Body of pancreas (tissue), 4 donors: Measurements from ENCODE around the gene TCTN2. TPM values are rescaled to one million over a fixed set of nuclear protein-coding genes. Genes with fewer than 3 reads are reported as not detected.
A peak's percentile ranks its signal among the peaks of the same experiment; 100 is the strongest.

Experiments
- ATAC-seq: fragments of 150-250 bp; one replicate; pipeline ENCODE4 v1.9.1; 2016
- DNase-seq, 4 donors: peaks; one replicate each; pipeline ENCODE4 v3.0.0-alpha.2; 2019
- H3K27ac ChIP-seq, 4 donors: fragments of 200-600 bp; sonication (generic); 1 replicate in 3 of 4; 2 replicates in 1 of 4; pipeline versions ENCODE4 v1.5.1 to v1.6.1; 2016 to 2019; ENCODE audit warnings: mild to moderate bottlenecking in 1 of 4, mixed read lengths in 1 of 4, moderate library complexity in 1 of 4
- H3K27me3 ChIP-seq, 2 donors: fragments of 200-600 bp; sonication (generic); one replicate each; pipeline ENCODE4 v1.6.0; 2016; ENCODE audit warnings: mild to moderate bottlenecking in 1 of 2
- H3K36me3 ChIP-seq, 2 donors: fragments of 200-600 bp; sonication (generic); replicated peaks in 1 of 2; 2 replicates each; pipeline ENCODE4 v1.5.1; 2016; ENCODE audit warnings: low read depth in 2 of 2; ENCODE audit not compliant: insufficient read depth in 1 of 2
- H3K4me1 ChIP-seq: fragments of 200-600 bp; sonication (generic); one replicate; pipeline ENCODE4 v1.6.0; 2016
- H3K4me3 ChIP-seq, 2 donors: fragments of 200-600 bp; sonication (generic); 1 replicate in 1 of 2; 2 replicates in 1 of 2; pipeline ENCODE4 v1.5.1; 2016 to 2019
- H3K9me3 ChIP-seq, 3 donors: fragments of 200-600 bp; sonication (generic); 1 replicate in 2 of 3; 2 replicates in 1 of 3; pipeline ENCODE4 v1.5.1; 2016
- CTCF ChIP-seq, 7 experiments: fragments of 450-650 bp in 4 of 7; fragments of 200-600 bp in 3 of 7; sonication (generic) in 3 of 7; IDR thresholded peaks; one replicate each; pipeline ENCODE4 v1.5.1; 2016 to 2019; ENCODE audit warnings: antibody characterized with exemption in 7 of 7
- POLR2A ChIP-seq, 3 donors: fragments of 450-650 bp; IDR thresholded peaks; one replicate each; pipeline ENCODE4 v1.6.1; 2016; ENCODE audit warnings: antibody characterized with exemption in 3 of 3, mild to moderate bottlenecking in 2 of 3
- WGBS, 2 donors: methylation state at CpG; one replicate each; pipeline ENCODE4 v1.1.5; 2017; 5-methylcytosine and 5-hydroxymethylcytosine counted together
- intact Hi-C: fragments of 100-400 bp; cut with DNase I; formaldehyde crosslinking; loops from one replicate; pipeline ENCODE4 v1.15.1; 2023
- total RNA-seq, 2 donors: library from RNA; depleted of rRNA; stranded (reverse); fragments of >200 nt; gene quantifications; one replicate each; pipeline ENCODE4 v1.1.0, GENCODE V29; 2016

TCTN2 gene
- total RNA-seq = 1 to 10 TPM; 5.3 to 9.9 TPM

GRCh38 chr12:123670882-123671728 lies at the start of gene TCTN2:
Gene TCTN2, plus strand, starts transcription at chr12:123671113. Its CDS starts 128 bp downstream, at chr12:123671241.
- H3K27ac ChIP-seq = no peak within 1 kb of the TSS
- peak; percentile 94 to 96 (median 94) for DNase-seq
- H3K9me3 ChIP-seq = no peaks in the 10 kb centered on the region
- H3K4me3 ChIP-seq = peak within 1 kb of the TSS; percentile 46 to 86
- intact Hi-C loops = no loop called here
- WGBS, 2 donors = 1 to 5% methylated on average over 21 to 53 of the region's 53 CpGs
- TF ChIP-seq CTCF (IDR thresholded peaks at IDR 0.05) = no peak
- peak in 2 of 3 donors; percentile 42 to 52 for TF ChIP-seq POLR2A (IDR thresholded peaks at IDR 0.05)
- no peaks in the 10 kb centered on the region for H3K27me3 ChIP-seq
- no peaks in the 10 kb centered on the region for H3K36me3 ChIP-seq
- peaks cover 12% of the 10 kb centered on the region for H3K4me1 ChIP-seq
- ATAC-seq = peak; percentile 100

- intact Hi-C loops = no loop called here
- H3K4me3 ChIP-seq = no peak overlapping the region
- no peak for TF ChIP-seq CTCF (IDR thresholded peaks at IDR 0.05)
- TF ChIP-seq POLR2A (IDR thresholded peaks at IDR 0.05) = no peak
- H3K36me3 ChIP-seq = peaks cover 20 to 57% of the 10 kb centered on the region in 2 donors
- ATAC-seq (no peak), DNase-seq (no peak)
- H3K27me3 ChIP-seq = no peaks in the 10 kb centered on the region
- 75 to 80% methylated on average over 12 to 15 of the region's 15 CpGs for WGBS, 2 donors
- no peaks in the 10 kb centered on the region for H3K4me1 ChIP-seq
- H3K27ac ChIP-seq = no peak overlapping the region
- H3K9me3 ChIP-seq = no peaks in the 10 kb centered on the region
These were observed 49.0 kb upstream of the TCTN2 start for GRCh38 chr12:123621619-123622530.

- Histone ChIP-seq H3K9me3 (no peaks in the 10 kb centered on the region), H3K27ac (peak within 1 kb of the TSS; percentile 68 to 81 (median 76)), H3K36me3 (peaks cover 13 to 16% of the 10 kb centered on the region in 2 donors), H3K4me3 (peak within 1 kb of the TSS; percentile 77 to 96), H3K27me3 (no peaks in the 10 kb centered on the region), H3K4me1 (peaks cover 13% of the 10 kb centered on the region)
- intact Hi-C loops = no loop called here
- ATAC-seq (peak; percentile 100), DNase-seq (peak; percentile 94 to 97 (median 96))
- 0% methylated on average over 12 to 52 of the region's 52 CpGs for WGBS, 2 donors
- peak; percentile 61 to 90 (median 87) for TF ChIP-seq POLR2A (IDR thresholded peaks at IDR 0.05)
- TF ChIP-seq CTCF (IDR thresholded peaks at IDR 0.05) = no peak
These were observed 37.4 kb upstream of the TCTN2 start, which contains the start of the genes EIF2B1 and GTF2H3 for GRCh38 chr12:123633379-123634141. Gene EIF2B1, minus strand, starts transcription at chr12:123633686. Its CDS starts 129 bp downstream, at chr12:123633557. Gene GTF2H3, plus strand, starts transcription at chr12:123633829. Its CDS starts 31 bp downstream, at chr12:123633860.

- Histone ChIP-seq H3K36me3 (peaks cover 7 to 11% of the 10 kb centered on the region in 2 donors), H3K9me3 (no peaks in the 10 kb centered on the region), H3K27ac (peak overlapping the region; percentile 68 to 81 (median 76)), H3K27me3 (no peaks in the 10 kb centered on the region), H3K4me1 (peaks cover 13% of the 10 kb centered on the region), H3K4me3 (peak overlapping the region; percentile 47 to 96)
- DNase-seq (peak in 1 of 4 donors; percentile 18), ATAC-seq (no peak)
- 5 to 10% methylated on average over 19 of the region's 19 CpGs for WGBS, 2 donors
- intact Hi-C loops = no loop called here
- TF ChIP-seq POLR2A (IDR thresholded peaks at IDR 0.05) (no peak), CTCF (IDR thresholded peaks at IDR 0.05) (no peak)
These were observed 36.8 kb upstream of the TCTN2 start for GRCh38 chr12:123634142-123634561.
